ENCODE results near the gene TNFRSF8. TPM values are rescaled to one million over a fixed set of nuclear protein-coding genes. Genes with fewer than 3 reads are reported as not detected.

Gene TNFRSF8
- total and polyA plus RNA-seq, 9 of the 15 experiments (the other 6 are each of a cell fraction or from before 2014, with no cell fraction given), result 3.5 to 38.4 (median 17.1) TPM

- TF ChIP-seq, protein P1, sequence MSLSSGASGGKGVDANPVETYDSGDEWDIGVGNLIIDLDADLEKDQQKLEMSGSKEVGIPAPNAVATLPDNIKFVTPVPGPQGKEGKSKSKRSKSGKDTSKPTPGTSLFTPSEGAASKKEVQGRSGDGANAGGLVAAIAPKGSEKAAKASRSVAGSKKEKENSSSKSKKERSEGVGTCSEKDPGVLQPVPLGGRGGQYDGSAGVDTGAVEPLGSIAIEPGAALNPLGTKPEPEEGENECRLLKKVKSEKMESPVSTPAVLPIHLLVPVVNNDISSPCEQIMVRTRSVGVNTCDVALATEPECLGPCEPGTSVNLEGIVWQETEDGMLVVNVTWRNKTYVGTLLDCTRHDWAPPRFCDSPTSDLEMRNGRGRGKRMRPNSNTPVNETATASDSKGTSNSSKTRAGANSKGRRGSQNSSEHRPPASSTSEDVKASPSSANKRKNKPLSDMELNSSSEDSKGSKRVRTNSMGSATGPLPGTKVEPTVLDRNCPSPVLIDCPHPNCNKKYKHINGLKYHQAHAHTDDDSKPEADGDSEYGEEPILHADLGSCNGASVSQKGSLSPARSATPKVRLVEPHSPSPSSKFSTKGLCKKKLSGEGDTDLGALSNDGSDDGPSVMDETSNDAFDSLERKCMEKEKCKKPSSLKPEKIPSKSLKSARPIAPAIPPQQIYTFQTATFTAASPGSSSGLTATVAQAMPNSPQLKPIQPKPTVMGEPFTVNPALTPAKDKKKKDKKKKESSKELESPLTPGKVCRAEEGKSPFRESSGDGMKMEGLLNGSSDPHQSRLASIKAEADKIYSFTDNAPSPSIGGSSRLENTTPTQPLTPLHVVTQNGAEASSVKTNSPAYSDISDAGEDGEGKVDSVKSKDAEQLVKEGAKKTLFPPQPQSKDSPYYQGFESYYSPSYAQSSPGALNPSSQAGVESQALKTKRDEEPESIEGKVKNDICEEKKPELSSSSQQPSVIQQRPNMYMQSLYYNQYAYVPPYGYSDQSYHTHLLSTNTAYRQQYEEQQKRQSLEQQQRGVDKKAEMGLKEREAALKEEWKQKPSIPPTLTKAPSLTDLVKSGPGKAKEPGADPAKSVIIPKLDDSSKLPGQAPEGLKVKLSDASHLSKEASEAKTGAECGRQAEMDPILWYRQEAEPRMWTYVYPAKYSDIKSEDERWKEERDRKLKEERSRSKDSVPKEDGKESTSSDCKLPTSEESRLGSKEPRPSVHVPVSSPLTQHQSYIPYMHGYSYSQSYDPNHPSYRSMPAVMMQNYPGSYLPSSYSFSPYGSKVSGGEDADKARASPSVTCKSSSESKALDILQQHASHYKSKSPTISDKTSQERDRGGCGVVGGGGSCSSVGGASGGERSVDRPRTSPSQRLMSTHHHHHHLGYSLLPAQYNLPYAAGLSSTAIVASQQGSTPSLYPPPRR (CRISPR knock-in tag; IDR thresholded peaks at IDR 0.05; ENCODE audit: borderline replicate concordance), result 0 out of 2 replicates have a peak, but pooled peaks have one; percentile 3
- TF ChIP-seq CREB3L1 (IDR thresholded peaks at IDR 0.05; ENCODE audit: borderline replicate concordance, low read depth) (peak; percentile 59; the same call in 1 of the 2 replicates), SMARCA4 (IDR thresholded peaks at IDR 0.05) (no peak), MAZ (CRISPR knock-in tag; conservative IDR thresholded peaks at IDR 0.05 in 1 of 2, IDR thresholded peaks at IDR 0.05 in 1 of 2) (peak; percentile 51 to 73), BRD9 (IDR thresholded peaks at IDR 0.05; ENCODE audit: low read depth, partially characterized antibody) (no peak), ETV1 (tag; conservative IDR thresholded peaks at IDR 0.05; ENCODE audit: low read depth) (no peak), SIRT6 (IDR thresholded peaks at IDR 0.05; ENCODE audit: low read depth, low read length) (no peak), RBM39 (optimal IDR thresholded peaks at IDR 0.05; ENCODE audit: low read depth, low read length) (no peak), TCFL5 (CRISPR knock-in tag; conservative IDR thresholded peaks at IDR 0.05) (no peak), SRSF9 (IDR thresholded peaks at IDR 0.05; ENCODE audit: borderline replicate concordance, low read depth, low read length) (no peak), ZNF165 (CRISPR knock-in tag; IDR thresholded peaks at IDR 0.05; ENCODE audit: borderline replicate concordance) (no peak), TSC22D4 (tag; IDR thresholded peaks at IDR 0.05) (no peak), CXXC5 (CRISPR knock-in tag; IDR thresholded peaks at IDR 0.05) (peak; percentile 88)
- TF ChIP-seq, protein P2, sequence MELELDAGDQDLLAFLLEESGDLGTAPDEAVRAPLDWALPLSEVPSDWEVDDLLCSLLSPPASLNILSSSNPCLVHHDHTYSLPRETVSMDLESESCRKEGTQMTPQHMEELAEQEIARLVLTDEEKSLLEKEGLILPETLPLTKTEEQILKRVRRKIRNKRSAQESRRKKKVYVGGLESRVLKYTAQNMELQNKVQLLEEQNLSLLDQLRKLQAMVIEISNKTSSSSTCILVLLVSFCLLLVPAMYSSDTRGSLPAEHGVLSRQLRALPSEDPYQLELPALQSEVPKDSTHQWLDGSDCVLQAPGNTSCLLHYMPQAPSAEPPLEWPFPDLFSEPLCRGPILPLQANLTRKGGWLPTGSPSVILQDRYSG (tag; conservative IDR thresholded peaks at IDR 0.05; ENCODE audit: low read depth), result no peak
- TF ChIP-seq, protein P3, sequence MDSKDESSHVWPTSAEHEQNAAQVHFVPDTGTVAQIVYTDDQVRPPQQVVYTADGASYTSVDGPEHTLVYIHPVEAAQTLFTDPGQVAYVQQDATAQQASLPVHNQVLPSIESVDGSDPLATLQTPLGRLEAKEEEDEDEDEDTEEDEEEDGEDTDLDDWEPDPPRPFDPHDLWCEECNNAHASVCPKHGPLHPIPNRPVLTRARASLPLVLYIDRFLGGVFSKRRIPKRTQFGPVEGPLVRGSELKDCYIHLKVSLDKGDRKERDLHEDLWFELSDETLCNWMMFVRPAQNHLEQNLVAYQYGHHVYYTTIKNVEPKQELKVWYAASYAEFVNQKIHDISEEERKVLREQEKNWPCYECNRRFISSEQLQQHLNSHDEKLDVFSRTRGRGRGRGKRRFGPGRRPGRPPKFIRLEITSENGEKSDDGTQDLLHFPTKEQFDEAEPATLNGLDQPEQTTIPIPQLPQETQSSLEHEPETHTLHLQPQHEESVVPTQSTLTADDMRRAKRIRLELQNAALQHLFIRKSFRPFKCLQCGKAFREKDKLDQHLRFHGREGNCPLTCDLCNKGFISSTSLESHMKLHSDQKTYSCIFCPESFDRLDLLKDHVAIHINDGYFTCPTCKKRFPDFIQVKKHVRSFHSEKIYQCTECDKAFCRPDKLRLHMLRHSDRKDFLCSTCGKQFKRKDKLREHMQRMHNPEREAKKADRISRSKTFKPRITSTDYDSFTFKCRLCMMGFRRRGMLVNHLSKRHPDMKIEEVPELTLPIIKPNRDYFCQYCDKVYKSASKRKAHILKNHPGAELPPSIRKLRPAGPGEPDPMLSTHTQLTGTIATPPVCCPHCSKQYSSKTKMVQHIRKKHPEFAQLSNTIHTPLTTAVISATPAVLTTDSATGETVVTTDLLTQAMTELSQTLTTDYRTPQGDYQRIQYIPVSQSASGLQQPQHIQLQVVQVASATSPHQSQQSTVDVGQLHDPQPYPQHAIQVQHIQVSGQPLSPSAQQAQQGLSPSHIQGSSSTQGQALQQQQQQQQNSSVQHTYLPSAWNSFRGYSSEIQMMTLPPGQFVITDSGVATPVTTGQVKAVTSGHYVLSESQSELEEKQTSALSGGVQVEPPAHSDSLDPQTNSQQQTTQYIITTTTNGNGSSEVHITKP (IDR thresholded peaks at IDR 0.05; ENCODE audit: partially characterized antibody), result no peak
These were observed 103.9 kb downstream of the TNFRSF8 start, which contains the start of gene TNFRSF1B (continued) for GRCh38 chr1:12166834-12167492.
